Keratinocyte (primary cell): ENCODE data around the gene SLC28A3. TPM values are rescaled to one million over a fixed set of nuclear protein-coding genes. Genes with fewer than 3 reads are reported as not detected.
A peak's percentile ranks its signal among the peaks of the same experiment; 100 is the strongest.

Experiments
- DNase-seq: peaks from one replicate; pipeline ENCODE4 v3.0.0-alpha.2; 2011; ENCODE audit warnings: low read depth, missing footprints, low spot score
- FAIRE-seq: peaks from 2 replicates; lab custom pipeline; 2011; peaks lifted over from hg19 to GRCh38; lab: Jason Lieb, UNC
- H2AFZ ChIP-seq: 2 replicates; pipeline ENCODE4 v1.6.0; 2012; ENCODE audit warnings: low read length, control low read depth, inconsistent platforms; ENCODE audit not compliant: control insufficient read depth
- H3K27ac ChIP-seq: 2 replicates; pipeline ENCODE4 v1.5.1; 2011; ENCODE audit warnings: low read length; ENCODE audit not compliant: control insufficient read depth, insufficient read depth
- H3K27me3 ChIP-seq: 3 replicates; pipeline ENCODE4 v1.6.0; 2011; ENCODE audit warnings: low read length; ENCODE audit not compliant: control insufficient read depth, insufficient read depth; ENCODE audit errors: extremely low read depth
- H3K36me3 ChIP-seq, 2 experiments: 2 replicates in 1 of 2; 3 replicates in 1 of 2; pipeline ENCODE4 v1.5.1; 2011; ENCODE audit warnings: low read length in 2 of 2, mild to moderate bottlenecking in 1 of 2; ENCODE audit not compliant: control insufficient read depth in 2 of 2, insufficient read depth in 2 of 2; ENCODE audit errors: extremely low read depth in 1 of 2
- H3K4me1 ChIP-seq: 3 replicates; pipeline ENCODE4 v1.5.1; 2011; ENCODE audit warnings: low read length; ENCODE audit not compliant: control insufficient read depth, insufficient read depth; ENCODE audit errors: extremely low read depth
- H3K4me2 ChIP-seq: 3 replicates; pipeline ENCODE4 v1.6.0; 2011; ENCODE audit warnings: low read depth, low read length; ENCODE audit not compliant: control insufficient read depth, insufficient read depth; ENCODE audit errors: extremely low read depth
- H3K4me3 ChIP-seq, 3 experiments: fragments of 200-600 bp in 1 of 3; sonication (generic) in 1 of 3; 2 replicates in 2 of 3; 3 replicates in 1 of 3; pipeline ENCODE4 v1.5.1; 2011 to 2016; ENCODE audit warnings: low read length in 3 of 3, mild to moderate bottlenecking in 3 of 3, control low read depth in 2 of 3, inconsistent platforms in 1 of 3, low read depth in 1 of 3, mixed read lengths in 1 of 3, mixed run types in 1 of 3, moderate library complexity in 1 of 3; ENCODE audit not compliant: control insufficient read depth in 2 of 3, insufficient read depth in 2 of 3; ENCODE audit errors: extremely low read depth in 1 of 3
- H3K79me2 ChIP-seq: 2 replicates; pipeline ENCODE4 v1.6.0; 2012; ENCODE audit warnings: low read length; ENCODE audit not compliant: control insufficient read depth, insufficient read depth
- H3K9ac ChIP-seq: 3 replicates; pipeline ENCODE4 v1.6.0; 2011; ENCODE audit warnings: low read length; ENCODE audit not compliant: control insufficient read depth, insufficient read depth; ENCODE audit errors: extremely low read depth
- H3K9me1 ChIP-seq: 3 replicates; pipeline ENCODE4 v1.6.0; 2011; ENCODE audit warnings: low read length; ENCODE audit not compliant: control insufficient read depth, insufficient read depth; ENCODE audit errors: extremely low read depth
- H3K9me3 ChIP-seq: 2 replicates; pipeline ENCODE4 v1.5.1; 2012; ENCODE audit warnings: low read depth, low read length; ENCODE audit not compliant: control insufficient read depth
- H4K20me1 ChIP-seq: 3 replicates; pipeline ENCODE4 v1.6.0; 2011; ENCODE audit warnings: low read length; ENCODE audit not compliant: control insufficient read depth, insufficient read depth; ENCODE audit errors: extremely low read depth
- EZH2 ChIP-seq: IDR thresholded peaks from one replicate; pipeline ENCODE4 v1.6.1; 2012; ENCODE audit warnings: inconsistent platforms, mild to moderate bottlenecking, low read length, moderate library complexity
- dilution Hi-C: fragments of 300-500 bp; cut with MboI; formaldehyde crosslinking; loops from one replicate; pipeline ENCODE4 v1.7.0; 2020; ENCODE audit warnings: low sequenced_read_pairs; ENCODE audit not compliant: extremely low pct_ligation_motif_present
- polyA plus RNA-seq, 5 experiments: library from polyadenylated mRNA; depleted of rRNA in 3 of 5; stranded (reverse) in 3 of 5; stranded (forward) in 1 of 5; unstranded in 1 of 5; fragments of >200 nt; gene quantifications; 1 replicate in 1 of 5; 2 replicates in 3 of 5; 3 replicates in 1 of 5; pipeline versions ENCODE4 v1.2.1 to v1.2.3, GENCODE V29; 2011 to 2012; ENCODE audit warnings: missing spikeins in 2 of 5, low read depth in 1 of 5, low replicate concordance in 1 of 5
- TF ChIP-seq, protein P1 (sequence below), 3 experiments: IDR thresholded peaks in 1 of 3; conservative IDR thresholded peaks in 1 of 3; optimal IDR thresholded peaks in 1 of 3; 2 replicates in 2 of 3; 3 replicates in 1 of 3; pipeline versions ENCODE3 to v1.5.1; 2011; ENCODE audit warnings: low read length in 3 of 3, mild to moderate bottlenecking in 3 of 3, moderate library complexity in 2 of 3, control low read depth in 1 of 3, inconsistent platforms in 1 of 3; ENCODE audit not compliant: insufficient read depth in 2 of 3; ENCODE audit errors: extremely low read depth in 1 of 3

Gene SLC28A3
- polyA plus RNA-seq, 1 donor (not counting 4 experiments of a cell fraction or from before 2014, with no cell fraction given): 2.4 TPM

DNA sequence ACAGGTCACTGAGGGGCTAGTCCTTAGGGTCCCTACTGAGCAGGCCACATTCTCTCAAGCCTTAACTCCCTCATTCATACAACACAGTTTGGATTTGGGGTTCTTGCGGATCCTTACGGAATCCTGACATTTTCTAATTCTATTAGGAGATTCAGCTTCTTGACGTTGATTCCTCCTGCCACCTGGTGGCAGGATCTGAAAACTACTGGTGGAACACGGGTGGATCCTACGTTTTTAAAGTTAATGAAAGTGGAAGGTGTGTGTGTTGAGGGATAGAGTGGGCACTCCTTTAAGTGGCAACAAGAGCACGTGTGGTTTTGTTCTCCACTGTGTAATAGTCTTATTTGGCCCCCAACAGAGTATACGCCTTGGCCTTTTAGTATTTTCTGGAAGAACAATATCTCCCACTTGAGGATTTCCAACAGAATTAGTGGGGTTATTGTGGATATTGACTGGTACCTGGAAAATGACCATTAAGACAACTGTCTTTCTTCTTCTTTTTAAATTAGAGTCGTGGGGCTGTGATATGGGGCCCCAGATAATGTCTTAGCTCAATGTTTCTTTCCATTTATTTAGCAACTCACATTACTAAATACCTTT is 25.2 kb downstream of the SLC28A3 start:
- H3K9me1 ChIP-seq: no peaks in the 10 kb centered on the region
- no peak overlapping the region for H3K27ac ChIP-seq
- no peaks in the 10 kb centered on the region for H3K79me2 ChIP-seq
- no peaks in the 10 kb centered on the region for H3K36me3 ChIP-seq
- DNase-seq (no peak), FAIRE-seq (peak; percentile 69)
- no peaks in the 10 kb centered on the region for H4K20me1 ChIP-seq
- H3K9ac ChIP-seq: no peak overlapping the region
- H3K4me3 ChIP-seq: no peak overlapping the region
- H3K4me2 ChIP-seq: peak overlapping the region; percentile 4
- dilution Hi-C loops: no loop called here
- H2AFZ ChIP-seq: peak overlapping the region; percentile 43
- H3K4me1 ChIP-seq: no peaks in the 10 kb centered on the region
- no peaks in the 10 kb centered on the region for H3K9me3 ChIP-seq
- no peak for TF ChIP-seq EZH2
- TF ChIP-seq, protein P1, sequence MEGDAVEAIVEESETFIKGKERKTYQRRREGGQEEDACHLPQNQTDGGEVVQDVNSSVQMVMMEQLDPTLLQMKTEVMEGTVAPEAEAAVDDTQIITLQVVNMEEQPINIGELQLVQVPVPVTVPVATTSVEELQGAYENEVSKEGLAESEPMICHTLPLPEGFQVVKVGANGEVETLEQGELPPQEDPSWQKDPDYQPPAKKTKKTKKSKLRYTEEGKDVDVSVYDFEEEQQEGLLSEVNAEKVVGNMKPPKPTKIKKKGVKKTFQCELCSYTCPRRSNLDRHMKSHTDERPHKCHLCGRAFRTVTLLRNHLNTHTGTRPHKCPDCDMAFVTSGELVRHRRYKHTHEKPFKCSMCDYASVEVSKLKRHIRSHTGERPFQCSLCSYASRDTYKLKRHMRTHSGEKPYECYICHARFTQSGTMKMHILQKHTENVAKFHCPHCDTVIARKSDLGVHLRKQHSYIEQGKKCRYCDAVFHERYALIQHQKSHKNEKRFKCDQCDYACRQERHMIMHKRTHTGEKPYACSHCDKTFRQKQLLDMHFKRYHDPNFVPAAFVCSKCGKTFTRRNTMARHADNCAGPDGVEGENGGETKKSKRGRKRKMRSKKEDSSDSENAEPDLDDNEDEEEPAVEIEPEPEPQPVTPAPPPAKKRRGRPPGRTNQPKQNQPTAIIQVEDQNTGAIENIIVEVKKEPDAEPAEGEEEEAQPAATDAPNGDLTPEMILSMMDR (optimal IDR thresholded peaks at IDR 0.05 in 1 of 3, IDR thresholded peaks at IDR 0.05 in 1 of 3, conservative IDR thresholded peaks at IDR 0.05 in 1 of 3; ENCODE audit: extremely low read depth in 1 of 3, insufficient read depth in 2 of 3, low read length in 3 of 3): peak; percentile 58 to 78 (median 67)
- no peaks in the 10 kb centered on the region for H3K27me3 ChIP-seq

DNA sequence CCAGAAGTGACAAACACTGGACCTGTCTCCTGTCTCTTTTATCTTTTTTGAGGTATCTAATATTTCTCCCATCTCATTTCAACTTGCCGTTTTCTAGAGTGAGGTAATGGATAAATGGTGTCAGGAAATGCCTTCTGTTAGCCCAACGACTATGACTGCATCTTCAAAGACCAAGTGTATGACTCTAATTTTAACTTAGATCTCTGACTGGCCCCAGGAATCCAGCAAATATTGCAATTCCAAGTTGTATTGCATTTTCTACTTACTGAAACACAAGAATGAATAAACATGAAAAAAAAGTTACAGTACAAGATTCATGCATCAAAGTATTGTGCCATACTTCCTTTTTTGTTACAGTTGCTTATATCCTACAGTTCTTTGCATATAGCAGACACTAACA is 26.3 kb downstream of the SLC28A3 start:
- Histone ChIP-seq H3K9me1 (no peaks in the 10 kb centered on the region), H3K79me2 (no peaks in the 10 kb centered on the region), H3K9me3 (no peaks in the 10 kb centered on the region), H3K4me3 (no peak overlapping the region), H3K27me3 (no peaks in the 10 kb centered on the region), H3K4me1 (no peaks in the 10 kb centered on the region), H3K27ac (no peak overlapping the region), H3K36me3 (no peaks in the 10 kb centered on the region), H3K4me2 (no peak overlapping the region), H4K20me1 (no peaks in the 10 kb centered on the region), H3K9ac (no peak overlapping the region), H2AFZ (no peak overlapping the region)
- no peak for TF ChIP-seq EZH2
- TF ChIP-seq, protein P1 (optimal IDR thresholded peaks at IDR 0.05 in 1 of 3, IDR thresholded peaks at IDR 0.05 in 1 of 3, conservative IDR thresholded peaks at IDR 0.05 in 1 of 3; ENCODE audit: extremely low read depth in 1 of 3, insufficient read depth in 2 of 3, low read length in 3 of 3): no peak
- dilution Hi-C loops: no loop called here
- FAIRE-seq (no peak), DNase-seq (no peak)
